NCI-H2227 (cell line): Measurements from ENCODE around the gene FOXE3.
A peak's percentile ranks its signal among the peaks of the same experiment; 100 is the strongest.

Experiments
- DNase-seq: peaks from one replicate; lab custom pipeline; 2025; ENCODE audit not compliant: unreplicated experiment; lab: John Stamatoyannopoulos, UW

FOXE3 gene

GRCh38 chr1:47403321-47403910 is 12.7 kb upstream of the FOXE3 start:
- DNase-seq: no peak

GRCh38 chr1:47405697-47406096 is 10.4 kb upstream of the FOXE3 start:
- no peak for DNase-seq

GRCh38 chr1:47406966-47407365 is 9.1 kb upstream of the FOXE3 start:
- no peak for DNase-seq

DNA sequence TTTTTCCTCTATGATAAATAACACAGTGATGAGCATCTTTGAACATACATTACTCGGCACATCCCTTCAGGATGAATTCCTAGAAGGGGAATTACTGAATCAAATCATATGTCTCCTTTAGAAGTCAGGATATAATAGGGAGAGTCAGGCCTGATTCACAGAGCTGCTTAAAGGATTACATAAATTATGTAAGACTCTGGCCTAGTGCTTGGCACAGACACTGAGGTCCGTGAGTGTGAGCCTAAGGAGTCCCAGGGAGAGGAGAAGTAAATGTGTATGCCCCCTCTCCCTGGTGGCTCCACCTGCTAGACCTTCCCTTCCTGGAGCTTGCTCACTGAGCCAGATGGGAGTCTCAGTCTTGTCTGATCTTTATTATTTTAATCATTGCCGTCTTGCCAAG is 8.6 kb upstream of the FOXE3 start:
- DNase-seq: no peak

- DNase-seq: no peak
Measured at GRCh38 chr1:47409311-47410067, 6.6 kb upstream of the FOXE3 start.

DNA sequence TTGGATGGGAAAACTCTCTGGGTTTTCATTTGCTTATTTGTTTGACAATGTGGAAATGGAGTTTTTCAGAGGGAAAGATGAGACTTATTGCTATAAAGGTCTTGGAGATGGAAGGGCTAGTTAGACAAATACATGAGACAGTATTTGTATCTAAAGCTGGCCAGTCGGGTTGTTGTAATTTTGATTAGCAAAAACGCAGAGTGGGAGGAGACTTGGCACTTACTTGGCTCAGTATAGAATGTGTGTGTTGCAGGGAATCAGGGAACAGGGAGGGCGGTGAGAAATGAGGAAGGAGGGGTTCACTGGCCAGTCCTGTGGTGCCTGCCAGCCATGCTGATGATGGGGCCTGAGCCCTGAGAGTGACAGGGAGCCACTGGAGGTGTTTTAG is 6.0 kb upstream of the FOXE3 start:
- DNase-seq: no peak

GRCh38 chr1:47411436-47411835 is 4.6 kb upstream of the FOXE3 start:
- DNase-seq: no peak

- DNase-seq: no peak
Measured at GRCh38 chr1:47412437-47412836, 3.6 kb upstream of the FOXE3 start.

DNA sequence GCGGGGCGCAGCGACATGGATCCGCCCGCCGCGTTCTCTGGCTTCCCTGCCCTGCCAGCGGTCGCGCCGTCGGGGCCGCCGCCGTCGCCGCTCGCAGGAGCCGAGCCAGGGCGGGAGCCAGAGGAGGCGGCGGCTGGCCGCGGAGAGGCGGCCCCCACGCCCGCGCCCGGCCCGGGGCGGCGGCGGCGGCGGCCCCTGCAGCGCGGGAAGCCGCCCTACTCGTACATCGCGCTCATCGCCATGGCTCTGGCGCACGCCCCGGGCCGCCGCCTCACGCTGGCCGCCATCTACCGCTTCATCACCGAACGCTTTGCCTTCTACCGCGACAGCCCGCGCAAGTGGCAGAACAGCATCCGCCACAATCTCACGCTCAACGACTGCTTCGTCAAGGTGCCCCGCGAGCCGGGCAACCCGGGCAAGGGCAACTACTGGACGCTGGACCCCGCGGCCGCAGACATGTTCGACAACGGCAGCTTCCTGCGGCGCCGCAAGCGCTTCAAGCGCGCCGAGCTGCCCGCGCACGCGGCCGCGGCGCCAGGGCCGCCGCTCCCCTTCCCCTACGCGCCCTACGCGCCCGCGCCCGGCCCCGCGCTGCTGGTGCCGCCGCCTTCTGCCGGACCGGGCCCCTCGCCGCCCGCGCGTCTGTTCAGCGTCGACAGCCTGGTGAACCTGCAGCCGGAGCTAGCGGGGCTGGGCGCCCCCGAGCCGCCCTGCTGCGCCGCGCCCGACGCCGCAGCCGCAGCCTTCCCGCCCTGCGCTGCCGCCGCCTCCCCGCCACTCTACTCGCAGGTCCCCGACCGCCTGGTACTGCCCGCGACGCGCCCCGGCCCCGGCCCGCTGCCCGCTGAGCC is 459 bp downstream of the FOXE3 start:
- DNase-seq: peak; percentile 73

DNA sequence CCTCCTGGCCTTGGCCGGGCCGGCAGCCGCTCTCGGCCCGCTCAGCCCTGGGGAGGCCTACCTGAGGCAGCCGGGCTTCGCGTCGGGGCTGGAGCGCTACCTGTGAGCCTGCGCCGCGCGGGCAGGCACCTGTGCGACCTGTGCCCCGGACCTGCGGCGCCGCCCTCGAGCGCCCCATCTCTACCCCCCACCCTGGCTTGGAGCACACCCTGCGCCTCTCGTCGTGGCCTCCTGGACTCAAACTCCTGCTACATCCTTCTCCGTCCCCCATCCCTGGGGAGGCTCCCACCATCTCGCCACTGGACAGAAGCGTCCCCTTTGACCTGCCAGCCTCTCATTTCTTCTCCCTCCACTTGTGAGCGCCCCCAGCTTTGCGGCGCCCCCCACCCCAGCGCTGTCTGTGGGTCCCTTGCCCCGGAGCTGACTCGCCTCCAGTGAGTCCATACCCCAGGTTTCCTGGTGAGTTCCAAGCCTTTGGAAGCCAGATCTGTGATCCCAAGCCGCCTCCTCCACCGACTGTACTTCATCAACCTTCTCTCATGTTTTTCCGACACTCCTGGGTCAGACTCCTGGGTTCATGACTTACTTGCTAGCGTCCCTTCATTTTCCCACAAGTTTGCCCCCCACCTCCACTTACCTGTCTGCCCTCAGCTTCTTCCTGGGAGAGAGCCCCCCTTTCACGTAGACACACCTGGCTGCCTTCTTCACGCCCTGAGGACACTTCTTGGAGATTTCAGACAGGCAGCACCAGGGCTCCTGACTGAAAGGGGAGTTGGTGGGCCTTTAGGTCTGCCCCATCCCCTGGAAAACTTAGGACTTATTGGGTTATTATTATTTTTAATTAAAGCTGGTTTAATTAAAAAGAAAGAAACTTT is 1.3 kb downstream of the FOXE3 start:
- no peak for DNase-seq

DNA sequence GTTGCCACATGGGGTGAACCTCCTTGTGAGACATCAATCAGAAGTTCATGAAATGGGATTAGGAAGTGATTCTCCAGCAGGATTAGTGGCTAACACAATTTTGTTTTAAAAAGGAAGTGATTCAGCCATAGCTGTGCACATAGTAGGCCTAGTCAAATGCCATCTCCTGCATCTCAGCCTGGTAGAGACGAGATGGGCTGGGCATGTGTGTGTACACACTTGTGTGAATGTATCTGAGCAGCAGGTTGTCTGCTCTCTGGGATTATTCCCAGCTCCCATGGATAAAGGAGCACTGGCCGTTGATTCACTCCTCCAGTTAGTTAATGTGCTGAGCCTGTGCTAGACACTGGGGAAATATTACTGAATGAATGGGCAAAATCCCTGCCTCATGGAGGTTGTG is 2.0 kb downstream of the FOXE3 start:
- DNase-seq: no peak

GRCh38 chr1:47418681-47419325 is 2.7 kb downstream of the FOXE3 start:
- DNase-seq: no peak

- no peak for DNase-seq
Measured at GRCh38 chr1:47420547-47420946, 4.5 kb downstream of the FOXE3 start.

- DNase-seq: no peak
Measured at GRCh38 chr1:47423872-47424271, 7.8 kb downstream of the FOXE3 start.

DNA sequence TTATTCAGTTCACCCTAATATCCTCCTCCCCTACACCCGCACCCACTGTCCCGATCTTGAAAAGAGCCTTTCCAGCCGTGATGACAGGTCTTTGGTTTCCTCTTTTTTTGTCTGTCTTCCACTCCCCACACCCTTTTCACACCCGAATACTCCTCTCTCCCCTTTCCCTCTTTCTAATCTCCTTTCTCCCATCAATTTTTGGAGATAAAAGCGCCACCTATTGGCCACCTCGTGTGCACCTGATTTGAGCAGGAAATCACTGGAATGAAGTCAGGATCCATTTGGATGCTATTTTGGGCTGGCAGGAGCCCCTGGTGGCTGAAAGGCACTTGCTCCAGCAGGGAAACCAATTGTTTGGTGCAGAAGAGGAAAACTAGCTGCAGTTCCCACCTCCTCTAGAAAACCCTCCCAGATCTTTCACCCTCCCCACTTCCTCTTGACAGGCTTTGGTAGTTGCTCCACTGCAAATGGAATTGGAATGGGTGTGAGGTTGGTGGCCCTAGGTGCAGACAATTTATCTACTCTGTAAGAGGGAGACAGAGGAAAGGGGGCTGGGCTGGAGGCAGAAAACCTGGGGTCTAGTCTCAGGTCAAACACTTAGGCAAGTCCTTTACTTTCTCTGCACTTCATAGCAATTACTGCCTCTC is 8.4 kb downstream of the FOXE3 start:
- DNase-seq: peak; percentile 84

DNA sequence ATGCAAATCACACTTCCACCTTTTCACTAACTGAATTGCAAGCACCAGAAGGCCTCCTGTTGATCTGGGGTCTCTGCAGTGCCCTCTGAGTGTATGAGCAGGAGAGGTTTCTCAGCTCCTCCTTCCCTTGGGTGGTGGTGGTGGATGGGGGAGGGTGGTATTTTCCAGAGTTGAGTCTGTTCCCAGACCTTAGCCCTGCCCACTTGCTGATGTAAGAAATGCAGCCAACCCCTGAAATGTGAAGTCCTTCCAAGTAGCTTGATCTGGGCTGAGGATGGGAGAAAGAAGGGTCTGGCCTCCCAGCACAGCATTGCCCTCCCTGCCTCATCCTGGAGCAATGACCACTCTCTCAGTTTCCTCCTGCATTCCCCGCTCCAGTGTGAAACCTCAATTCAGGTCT is 15.4 kb downstream of the FOXE3 start:
- DNase-seq: peak; percentile 14

DNA sequence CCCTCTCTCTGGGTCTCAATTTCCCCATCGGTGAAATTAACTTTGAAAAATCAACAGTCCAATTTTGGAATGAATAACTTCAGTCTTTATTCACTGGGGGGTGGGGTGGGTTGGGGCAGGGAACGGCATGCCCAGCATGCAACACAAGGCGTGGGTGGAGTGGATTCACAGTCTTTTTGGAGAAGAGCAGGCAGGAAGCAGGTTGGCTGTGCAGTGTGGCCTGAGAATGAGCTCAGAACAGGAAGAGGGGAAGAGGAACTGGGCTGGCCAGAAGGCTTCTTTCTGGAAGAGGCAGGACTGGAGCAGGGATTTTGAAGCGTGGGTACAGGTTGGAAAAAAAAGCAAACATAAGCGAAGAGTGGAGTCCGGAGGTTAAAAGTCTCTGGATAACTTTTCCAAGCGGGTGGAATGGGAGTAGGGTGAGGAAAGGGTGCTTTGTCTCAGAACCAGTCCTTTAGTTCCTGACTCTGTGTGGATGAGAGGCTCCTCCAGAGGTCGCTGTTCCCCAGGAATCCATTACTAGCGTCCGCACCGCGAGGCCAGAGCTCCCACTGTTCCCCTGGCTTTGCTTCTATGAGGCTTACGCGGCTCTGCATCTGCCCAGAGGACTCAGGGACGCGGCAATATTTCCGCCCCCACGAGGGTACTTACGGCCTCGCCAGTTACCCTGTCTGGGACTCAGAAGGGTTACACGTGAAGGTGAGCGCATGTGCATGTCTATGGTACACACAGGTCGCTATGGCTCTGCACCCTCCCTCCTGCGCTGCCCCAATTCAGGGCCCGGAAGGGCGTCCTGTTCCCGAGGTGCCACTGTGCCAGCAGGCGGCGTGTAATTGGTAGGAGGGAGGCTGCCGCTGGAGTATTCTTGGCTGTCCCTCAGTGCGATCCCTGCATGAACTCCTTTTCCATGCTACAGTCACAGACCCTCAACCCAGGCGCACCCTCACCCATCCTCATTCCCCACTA is 16.3 kb downstream of the FOXE3 start:
- DNase-seq: peak; percentile 81

- no peak for DNase-seq
Measured at GRCh38 chr1:47433037-47433421, 16.9 kb downstream of the FOXE3 start.

- DNase-seq: no peak
Measured at GRCh38 chr1:47433477-47434050, 17.5 kb downstream of the FOXE3 start.
